SK-N-SH (cell line): Measurements from ENCODE around the gene MAN2C1. TPM values are rescaled to one million over a fixed set of nuclear protein-coding genes. Genes with fewer than 3 reads are reported as not detected.

ENCODE experiments used
- CTCF ChIA-PET: fragments of 300-600, 350-600 bp; formaldehyde crosslinking; extraction: SDS; loops from one replicate; lab custom pipeline; 2021; lab: Yijun Ruan, JAX
- POLR2A ChIA-PET: fragments of 350-600 bp; sonication (Branson Sonifier 250); formaldehyde crosslinking; extraction: SDS; loops from one replicate; lab custom pipeline; 2020; ENCODE audit warnings: antibody characterized with exemption, inconsistent platforms; lab: Yijun Ruan, JAX
- DNase-seq: peaks from one replicate; pipeline ENCODE4 v3.0.0; 2012
- H2AFZ ChIP-seq: fragments of 200-600 bp; sonication (generic); 2 replicates; pipeline ENCODE4 v1.8.1; 2016; ENCODE audit warnings: antibody characterized with exemption, mild to moderate bottlenecking, low read depth
- H3F3A ChIP-seq: fragments of 200-600 bp; sonication (generic); replicated peaks from 2 replicates; pipeline ENCODE3; 2016; ENCODE audit warnings: antibody characterized with exemption, mild to moderate bottlenecking; ENCODE audit not compliant: insufficient read depth
- H3K27ac ChIP-seq, 2 experiments: fragments of 200-500 bp in 1 of 2; fragments of 200-600 bp in 1 of 2; sonication (Bioruptor generic) in 1 of 2; sonication (generic), shearing (Covaris generic) in 1 of 2; 2 replicates each; pipeline versions ENCODE4 v1.5.1 to v1.6.1; 2014 to 2016; ENCODE audit warnings: low read depth in 2 of 2, inconsistent platforms in 1 of 2, low read length in 1 of 2, mild to moderate bottlenecking in 1 of 2, mixed read lengths in 1 of 2
- H3K27me3 ChIP-seq: fragments of 200-600 bp; sonication (generic), shearing (Covaris generic); 2 replicates; pipeline ENCODE4 v1.6.1; 2016; ENCODE audit warnings: mixed run types; ENCODE audit not compliant: insufficient read depth
- H3K36me3 ChIP-seq, 2 experiments: fragments of 200-500 bp in 1 of 2; fragments of 200-600 bp in 1 of 2; sonication (Bioruptor generic) in 1 of 2; sonication (generic) in 1 of 2; replicated peaks in 1 of 2; 2 replicates each; pipeline versions ENCODE3 to v1.5.1; 2014 to 2016; ENCODE audit warnings: low read length in 1 of 2, mild to moderate bottlenecking in 1 of 2; ENCODE audit not compliant: insufficient read depth in 2 of 2, control insufficient read depth in 1 of 2
- H3K4me1 ChIP-seq, 2 experiments: fragments of 200-500 bp in 1 of 2; fragments of 200-600 bp in 1 of 2; sonication (Bioruptor generic) in 1 of 2; sonication (generic), shearing (Covaris generic) in 1 of 2; 2 replicates each; pipeline versions ENCODE4 v1.5.1 to v1.6.1; 2014 to 2016; ENCODE audit warnings: low read depth in 1 of 2, low read length in 1 of 2, mixed run types in 1 of 2; ENCODE audit not compliant: insufficient read depth in 2 of 2, control insufficient read depth in 1 of 2
- H3K4me2 ChIP-seq: fragments of 200-600 bp; sonication (generic), shearing (Covaris generic); 2 replicates; pipeline ENCODE4 v1.6.1; 2017; ENCODE audit warnings: mixed run types
- H3K4me3 ChIP-seq, 2 experiments: fragments of 200-500 bp in 1 of 2; fragments of 200-600 bp in 1 of 2; sonication (Bioruptor generic) in 1 of 2; sonication (generic), shearing (Covaris generic) in 1 of 2; 2 replicates each; pipeline versions ENCODE4 v1.5.1 to v1.8.1; 2014 to 2016; ENCODE audit warnings: low read depth in 2 of 2, inconsistent platforms in 1 of 2, low read length in 1 of 2, mild to moderate bottlenecking in 1 of 2, mixed read lengths in 1 of 2, moderate library complexity in 1 of 2
- H3K79me2 ChIP-seq: fragments of 200-600 bp; sonication (generic); 2 replicates; pipeline ENCODE4 v1.8.1; 2017; ENCODE audit warnings: mild to moderate bottlenecking; ENCODE audit not compliant: insufficient read depth
- H3K9ac ChIP-seq: fragments of 200-600 bp; sonication (generic); 2 replicates; pipeline ENCODE4 v1.6.1; 2017; ENCODE audit warnings: mixed run types
- H3K9me2 ChIP-seq: fragments of 200-600 bp; sonication (generic); 2 replicates; pipeline ENCODE4 v1.6.1; 2017; ENCODE audit warnings: mixed run types
- H3K9me3 ChIP-seq: fragments of 200-600 bp; sonication (generic); 2 replicates; pipeline ENCODE4 v1.6.1; 2017; ENCODE audit warnings: mixed run types, mild to moderate bottlenecking, moderate library complexity
- H4K20me1 ChIP-seq: fragments of 200-600 bp; sonication (generic); 2 replicates; pipeline ENCODE4 v1.6.1; 2017; ENCODE audit warnings: mild to moderate bottlenecking, mixed run types; ENCODE audit not compliant: insufficient read depth
- ELF1 ChIP-seq: IDR thresholded peaks from 2 replicates; pipeline ENCODE4 v1.4.0; 2012
- EP300 ChIP-seq, 2 experiments: IDR thresholded peaks; 2 replicates each; pipeline versions ENCODE4 v1.4.0 to v1.6.1; 2012; ENCODE audit warnings: borderline replicate concordance in 1 of 2, low read depth in 1 of 2, low read length in 1 of 2
- FOSL2 ChIP-seq: IDR thresholded peaks from 2 replicates; pipeline ENCODE4 v1.4.0; 2012; ENCODE audit warnings: low read depth, mild to moderate bottlenecking, moderate library complexity, borderline replicate concordance
- FOXM1 ChIP-seq: IDR thresholded peaks from 2 replicates; pipeline ENCODE4 v1.4.0; 2012; ENCODE audit warnings: low read depth, mild to moderate bottlenecking
- GABPA ChIP-seq: IDR thresholded peaks from 2 replicates; pipeline ENCODE4 v1.4.0; 2012; ENCODE audit warnings: low read depth, mild to moderate bottlenecking
- GATA2 ChIP-seq: sonication (generic); formaldehyde crosslinking; IDR thresholded peaks from 2 replicates; pipeline ENCODE4 v1.5.0; 2020; ENCODE audit warnings: mild to moderate bottlenecking, missing genetic modification reagents
- JUND ChIP-seq: IDR thresholded peaks from 2 replicates; pipeline ENCODE4 v1.4.0; 2012
- MEF2A ChIP-seq: IDR thresholded peaks from 2 replicates; pipeline ENCODE4 v1.4.0; 2012; ENCODE audit warnings: low read depth, borderline replicate concordance
- MXI1 ChIP-seq: IDR thresholded peaks from 2 replicates; pipeline ENCODE4 v1.6.1; 2012; ENCODE audit warnings: mild to moderate bottlenecking, low read depth, low read length, improper control_type of control experiment
- NRF1 ChIP-seq: IDR thresholded peaks from 2 replicates; pipeline ENCODE4 v1.6.1; 2012; ENCODE audit warnings: low read depth, mild to moderate bottlenecking, low read length
- RAD21 ChIP-seq: IDR thresholded peaks from 2 replicates; pipeline ENCODE4 v1.6.1; 2012; ENCODE audit warnings: mild to moderate bottlenecking, low read length
- RFX5 ChIP-seq: IDR thresholded peaks from 2 replicates; pipeline ENCODE4 v1.6.1; 2012; ENCODE audit warnings: mild to moderate bottlenecking, improper control_type of control experiment, low read length
- RXRA ChIP-seq: IDR thresholded peaks from 2 replicates; pipeline ENCODE4 v1.4.0; 2012; ENCODE audit warnings: low read depth, mild to moderate bottlenecking, borderline replicate concordance
- TEAD4 ChIP-seq: IDR thresholded peaks from 2 replicates; pipeline ENCODE4 v1.4.0; 2012; ENCODE audit warnings: mild to moderate bottlenecking, borderline replicate concordance; ENCODE audit not compliant: insufficient read depth
- YY1 ChIP-seq: IDR thresholded peaks from 2 replicates; pipeline ENCODE4 v1.4.0; 2012; ENCODE audit warnings: low read depth, mild to moderate bottlenecking
- WGBS: methylation state at CpG from one replicate; pipeline ENCODE4 v1.1.6; 2017; ENCODE audit warnings: low lambda C conversion rate; 5-methylcytosine and 5-hydroxymethylcytosine counted together
- polyA plus RNA-seq, 3 experiments: library from polyadenylated mRNA; depleted of rRNA; stranded (reverse); fragments of >200 nt; gene quantifications; 2 replicates each; pipeline ENCODE4 v1.2.3, GENCODE V29; 2012
- TF ChIP-seq, protein P1 (sequence below): IDR thresholded peaks from 2 replicates; pipeline ENCODE4; 2012

Gene MAN2C1
- polyA plus RNA-seq, 1 of the 3 experiments (the other 2 are of a cell fraction) = 132 TPM

DNA sequence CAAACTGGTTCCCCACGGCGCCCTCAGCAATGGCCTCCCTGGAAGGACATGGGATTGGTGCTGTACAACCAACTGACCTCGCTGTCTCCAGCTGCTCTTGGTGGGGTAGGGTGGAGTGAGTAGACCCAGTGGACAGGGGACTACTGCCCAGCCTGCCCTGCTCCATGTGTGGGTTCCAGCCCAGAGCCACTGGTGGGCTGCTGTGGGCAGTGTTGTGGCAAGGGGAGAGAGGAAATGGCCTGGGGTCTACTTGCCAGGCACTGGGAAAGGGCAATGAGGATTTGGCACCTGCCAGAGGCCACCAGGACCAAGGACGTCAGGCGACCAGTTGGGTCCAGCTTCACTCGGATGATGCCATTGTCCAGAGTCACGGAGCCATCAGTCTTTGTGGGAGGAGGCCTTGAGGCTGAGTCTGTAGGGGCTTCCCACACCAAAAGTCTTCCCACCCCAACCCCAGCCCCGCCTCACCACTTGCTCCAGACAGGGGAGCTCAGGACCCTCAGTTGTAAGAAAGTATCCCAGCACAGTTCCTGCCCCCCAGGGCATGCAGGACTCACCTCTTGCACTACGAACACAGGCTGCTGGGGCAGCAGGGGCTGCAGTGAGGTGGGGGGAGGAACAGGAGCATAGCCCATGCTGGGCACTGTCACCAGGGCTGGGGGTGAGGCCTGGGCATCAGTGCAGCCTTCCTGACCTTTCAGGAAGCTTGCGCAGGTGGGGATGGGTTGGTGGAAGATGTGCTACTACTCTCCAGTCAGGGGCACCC, 9.5 kb downstream of the MAN2C1 start:
- ChIA-PET POLR2A (interaction anchor here (1.1 kb wide), 1 partner anchor 9 kb away, joined by 6 read pairs; the partner anchor contains the start of gene MAN2C1), CTCF (interaction anchor here (0.8 kb wide), 1 partner anchor 9 kb away, joined by 4 read pairs; no protein-coding TSS in a partner anchor)
- WGBS = 100% methylated on average over 4 of the region's 10 CpGs

DNA sequence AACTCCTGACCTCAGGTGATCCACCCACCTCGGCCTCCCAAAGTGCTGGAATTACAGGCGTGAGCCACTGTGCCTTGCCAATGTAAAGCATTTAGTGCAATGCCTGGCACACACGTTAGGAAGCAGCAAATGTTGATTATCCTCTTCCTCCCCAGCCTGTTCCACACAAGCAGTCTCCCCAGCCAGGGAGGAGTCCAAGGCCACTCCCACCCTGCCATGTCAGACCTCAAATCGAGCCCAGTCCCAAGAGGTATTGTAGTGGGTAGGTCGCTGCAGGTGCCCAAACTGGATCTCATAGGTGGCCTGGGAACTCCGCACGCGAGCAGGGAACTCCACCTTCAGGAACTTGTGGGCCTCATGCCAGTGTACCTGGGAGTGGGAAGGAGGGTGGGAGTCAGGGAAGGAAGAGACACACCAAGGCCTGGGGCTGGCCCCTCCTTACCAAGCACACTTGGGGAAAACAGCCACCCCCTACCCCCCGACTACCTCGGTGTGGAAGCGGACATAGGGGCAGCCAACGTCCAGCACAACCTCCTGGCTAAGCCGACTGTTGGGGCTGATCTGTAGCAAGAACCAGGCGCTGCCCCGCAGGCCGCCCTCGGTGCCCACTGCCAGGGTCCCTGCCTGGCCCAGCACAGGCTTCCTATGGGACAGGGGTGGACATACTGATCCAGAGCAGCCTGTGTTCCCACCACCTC, 10.3 kb downstream of the MAN2C1 start:
- H3K27ac ChIP-seq = no peak overlapping the region
- H2AFZ ChIP-seq = no peak overlapping the region
- peaks cover 0 to 56% of the 10 kb centered on the region in 2 experiments for H3K36me3 ChIP-seq
- CTCF ChIA-PET = no interaction called here
- no peak for DNase-seq
- no peak overlapping the region for H3K4me2 ChIP-seq
- no peaks in the 10 kb centered on the region for H3K27me3 ChIP-seq
- no peak overlapping the region for H3K4me3 ChIP-seq
- no peaks in the 10 kb centered on the region for H3K4me1 ChIP-seq
- H3K9me2 ChIP-seq = no peaks in the 10 kb centered on the region
- no peaks in the 10 kb centered on the region for H4K20me1 ChIP-seq
- POLR2A ChIA-PET = no interaction called here
- no peak for TF ChIP-seq RAD21
- no peak for TF ChIP-seq GABPA
- no peak for TF ChIP-seq NRF1
- no peak for TF ChIP-seq FOXM1
- TF ChIP-seq GATA2 = no peak
- no peak for TF ChIP-seq FOSL2
- TF ChIP-seq EP300 (IDR thresholded peaks at IDR 0.05; ENCODE audit: borderline replicate concordance in 1 of 2, low read depth in 1 of 2, low read length in 1 of 2) = no peak
- no peak for TF ChIP-seq RXRA
- H3K9me3 ChIP-seq = no peaks in the 10 kb centered on the region
- H3F3A ChIP-seq = no peaks in the 10 kb centered on the region
- no peaks in the 10 kb centered on the region for H3K79me2 ChIP-seq
- H3K9ac ChIP-seq = no peak overlapping the region
- 90% methylated on average over 8 of the region's 17 CpGs for WGBS

More for the DNA sequence above, 9.5 kb downstream of the MAN2C1 start:
- H3K27ac ChIP-seq = no peak overlapping the region
- no peaks in the 10 kb centered on the region for H3F3A ChIP-seq
- TF ChIP-seq RFX5 (no peak), MXI1 (no peak), ELF1 (no peak), JUND (no peak), GABPA (no peak), FOSL2 (no peak), TEAD4 (no peak), MEF2A (no peak), FOXM1 (no peak), YY1 (no peak)
- TF ChIP-seq, protein P1, sequence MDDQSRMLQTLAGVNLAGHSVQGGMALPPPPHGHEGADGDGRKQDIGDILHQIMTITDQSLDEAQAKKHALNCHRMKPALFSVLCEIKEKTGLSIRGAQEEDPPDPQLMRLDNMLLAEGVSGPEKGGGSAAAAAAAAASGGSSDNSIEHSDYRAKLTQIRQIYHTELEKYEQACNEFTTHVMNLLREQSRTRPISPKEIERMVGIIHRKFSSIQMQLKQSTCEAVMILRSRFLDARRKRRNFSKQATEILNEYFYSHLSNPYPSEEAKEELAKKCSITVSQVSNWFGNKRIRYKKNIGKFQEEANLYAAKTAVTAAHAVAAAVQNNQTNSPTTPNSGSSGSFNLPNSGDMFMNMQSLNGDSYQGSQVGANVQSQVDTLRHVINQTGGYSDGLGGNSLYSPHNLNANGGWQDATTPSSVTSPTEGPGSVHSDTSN = no peak
- H3K79me2 ChIP-seq = no peaks in the 10 kb centered on the region
- no peaks in the 10 kb centered on the region for H4K20me1 ChIP-seq
- no peaks in the 10 kb centered on the region for H3K27me3 ChIP-seq
- H3K9ac ChIP-seq = no peak overlapping the region
- no peak overlapping the region for H3K4me3 ChIP-seq
- H3K36me3 ChIP-seq = peaks cover 0 to 58% of the 10 kb centered on the region in 2 experiments
- H3K9me3 ChIP-seq = no peaks in the 10 kb centered on the region
- H3K4me1 ChIP-seq = no peaks in the 10 kb centered on the region
- no peak overlapping the region for H2AFZ ChIP-seq
- no peaks in the 10 kb centered on the region for H3K9me2 ChIP-seq
- DNase-seq = no peak
- no peak overlapping the region for H3K4me2 ChIP-seq
